Peyer's patch (tissue), 4 donors: ENCODE measurements around the gene PAPOLB.

Experiments
- CTCF ChIP-seq, 6 experiments: fragments of 450-650 bp in 4 of 6; fragments of 200-600 bp in 2 of 6; sonication (generic) in 1 of 6; IDR thresholded peaks; one replicate each; pipeline ENCODE4 v1.5.1; 2017 to 2019; ENCODE audit warnings: antibody characterized with exemption in 6 of 6, mild to moderate bottlenecking in 3 of 6, moderate library complexity in 1 of 6
- POLR2A ChIP-seq, 2 donors: fragments of 450-650 bp; IDR thresholded peaks; one replicate each; pipeline ENCODE4 v1.5.1; 2017; ENCODE audit warnings: antibody characterized with exemption in 2 of 2, mild to moderate bottlenecking in 2 of 2, moderate library complexity in 2 of 2

GRCh38 chr7:4905171-4905570 is 43.3 kb upstream of the PAPOLB start:
- TF ChIP-seq POLR2A (IDR thresholded peaks at IDR 0.05): no peak
- no peak for TF ChIP-seq CTCF (IDR thresholded peaks at IDR 0.05)
